Ectodermal cell (in vitro differentiated cells): ENCODE data around the gene DMRT1.

Experiments
- H3K27ac ChIP-seq: 2 replicates; pipeline ENCODE4 v1.7.0; 2013; ENCODE audit warnings: mild to moderate bottlenecking, low read depth, low read length; ENCODE audit not compliant: insufficient read depth, poor library complexity, severe bottlenecking
- H3K27me3 ChIP-seq: 2 replicates; pipeline ENCODE4 v1.7.0; 2013; ENCODE audit warnings: mild to moderate bottlenecking, low read length; ENCODE audit not compliant: insufficient read depth, control insufficient read depth, poor library complexity, severe bottlenecking
- H3K36me3 ChIP-seq: one replicate; pipeline ENCODE4 v1.7.0; 2013; ENCODE audit warnings: low read length; ENCODE audit not compliant: control insufficient read depth, insufficient read depth
- H3K4me1 ChIP-seq: one replicate; pipeline ENCODE4 v1.7.0; 2013; ENCODE audit warnings: low read length; ENCODE audit not compliant: control insufficient read depth, insufficient read depth
- H3K4me3 ChIP-seq: 2 replicates; pipeline ENCODE4 v1.7.0; 2013; ENCODE audit warnings: low read depth, low read length, control low read depth; ENCODE audit not compliant: insufficient read depth
- H3K9me3 ChIP-seq: 2 replicates; pipeline ENCODE4 v1.7.0; 2013; ENCODE audit warnings: mild to moderate bottlenecking, low read length, moderate library complexity; ENCODE audit not compliant: control insufficient read depth
- WGBS, 2 experiments: methylation state at CpG; one replicate each; pipeline ENCODE4 v1.1.7; 2013; ENCODE audit warnings: missing lambda C conversion rate in 2 of 2; 5-methylcytosine and 5-hydroxymethylcytosine counted together

Gene DMRT1

GRCh38 chr9:811106-811531 lies 30.4 kb upstream of the DMRT1 start:
- H3K4me1 ChIP-seq = no peaks in the 10 kb centered on the region
- no peak overlapping the region for H3K4me3 ChIP-seq
- no peak overlapping the region for H3K27ac ChIP-seq
- WGBS, 2 experiments = 93 to 94% methylated on average over 6 of the region's 6 CpGs
- H3K36me3 ChIP-seq = no peaks in the 10 kb centered on the region
- no peaks in the 10 kb centered on the region for H3K27me3 ChIP-seq
- no peaks in the 10 kb centered on the region for H3K9me3 ChIP-seq

- WGBS, 2 experiments = 70 to 81% methylated on average over 3 of the region's 3 CpGs
- Histone ChIP-seq H3K4me3 (no peak overlapping the region), H3K27me3 (no peaks in the 10 kb centered on the region), H3K36me3 (no peaks in the 10 kb centered on the region), H3K4me1 (no peaks in the 10 kb centered on the region), H3K27ac (no peak overlapping the region), H3K9me3 (no peaks in the 10 kb centered on the region)
Observed at GRCh38 chr9:818958-819357, 22.5 kb upstream of the DMRT1 start.

- Histone ChIP-seq H3K27me3 (no peaks in the 10 kb centered on the region), H3K4me1 (no peaks in the 10 kb centered on the region), H3K36me3 (no peaks in the 10 kb centered on the region), H3K27ac (no peak overlapping the region), H3K4me3 (no peak overlapping the region), H3K9me3 (no peaks in the 10 kb centered on the region)
- WGBS, 2 experiments = 80 to 81% methylated on average over 25 to 26 of the region's 26 CpGs
Observed at GRCh38 chr9:826500-827280, 14.8 kb upstream of the DMRT1 start.

- H3K4me3 ChIP-seq = no peak overlapping the region
- peaks cover 90% of the 10 kb centered on the region for H3K27me3 ChIP-seq
- 6% methylated on average over 7 of the region's 7 CpGs for WGBS, 2 experiments
- no peaks in the 10 kb centered on the region for H3K9me3 ChIP-seq
- peaks cover 5% of the 10 kb centered on the region for H3K4me1 ChIP-seq
- no peaks in the 10 kb centered on the region for H3K36me3 ChIP-seq
- no peak overlapping the region for H3K27ac ChIP-seq
Observed at GRCh38 chr9:840343-840742, 1.2 kb upstream of the DMRT1 start.

GRCh38 chr9:842635-843426 lies 1.3 kb downstream of the DMRT1 start:
- Histone ChIP-seq H3K9me3 (no peaks in the 10 kb centered on the region), H3K27me3 (peaks cover 100% of the 10 kb centered on the region), H3K4me3 (no peak overlapping the region)

GRCh38 chr9:843427-843785 lies 1.9 kb downstream of the DMRT1 start:
- WGBS, 2 experiments = 6 to 12% methylated on average over 8 to 12 of the region's 12 CpGs
- Histone ChIP-seq H3K9me3 (no peaks in the 10 kb centered on the region), H3K4me1 (peaks cover 5% of the 10 kb centered on the region), H3K4me3 (no peak overlapping the region), H3K36me3 (no peaks in the 10 kb centered on the region), H3K27ac (no peak overlapping the region), H3K27me3 (peaks cover 95% of the 10 kb centered on the region)

More at GRCh38 chr9:842635-843426, 1.3 kb downstream of the DMRT1 start:
- H3K36me3 ChIP-seq = no peaks in the 10 kb centered on the region
- no peak overlapping the region for H3K27ac ChIP-seq
- WGBS, 2 experiments = 2 to 3% methylated on average over 61 of the region's 61 CpGs
- peaks cover 5% of the 10 kb centered on the region for H3K4me1 ChIP-seq

- WGBS, 2 experiments = 41 to 42% methylated on average over 7 of the region's 7 CpGs
- Histone ChIP-seq H3K9me3 (no peaks in the 10 kb centered on the region), H3K27ac (no peak overlapping the region), H3K4me1 (no peaks in the 10 kb centered on the region), H3K27me3 (peaks cover 61% of the 10 kb centered on the region), H3K36me3 (no peaks in the 10 kb centered on the region), H3K4me3 (no peak overlapping the region)
Observed at GRCh38 chr9:846852-847251, 5.4 kb downstream of the DMRT1 start.

- H3K27me3 ChIP-seq = peaks cover 54% of the 10 kb centered on the region
- H3K36me3 ChIP-seq = no peaks in the 10 kb centered on the region
- H3K9me3 ChIP-seq = no peaks in the 10 kb centered on the region
- H3K27ac ChIP-seq = no peak overlapping the region
- no peaks in the 10 kb centered on the region for H3K4me1 ChIP-seq
- 45 to 54% methylated on average over 5 to 6 of the region's 6 CpGs for WGBS, 2 experiments
- no peak overlapping the region for H3K4me3 ChIP-seq
Observed at GRCh38 chr9:847505-847904, 6.0 kb downstream of the DMRT1 start.

GRCh38 chr9:849431-849830 lies 7.9 kb downstream of the DMRT1 start:
- Histone ChIP-seq H3K4me3 (no peak overlapping the region), H3K36me3 (no peaks in the 10 kb centered on the region), H3K27ac (no peak overlapping the region), H3K27me3 (peaks cover 35% of the 10 kb centered on the region), H3K4me1 (no peaks in the 10 kb centered on the region), H3K9me3 (no peaks in the 10 kb centered on the region)
- 75 to 76% methylated on average over 5 of the region's 5 CpGs for WGBS, 2 experiments

- H3K27ac ChIP-seq = no peak overlapping the region
- H3K27me3 ChIP-seq = peaks cover 4% of the 10 kb centered on the region
- no peaks in the 10 kb centered on the region for H3K9me3 ChIP-seq
- H3K4me1 ChIP-seq = no peaks in the 10 kb centered on the region
- H3K4me3 ChIP-seq = no peak overlapping the region
- H3K36me3 ChIP-seq = no peaks in the 10 kb centered on the region
- WGBS, 2 experiments = 73 to 80% methylated on average over 4 of the region's 4 CpGs
Observed at GRCh38 chr9:852539-852938, 11.0 kb downstream of the DMRT1 start.
